GM12878 (cell line): ENCODE results near the gene ACCS. TPM values are rescaled to one million over a fixed set of nuclear protein-coding genes. Genes with fewer than 3 reads are reported as not detected.

Experiments used
- ATAC-seq: fragments of 200-7000 bp; cut with Tn5 transposase; 3 replicates; pipeline ENCODE4 v1.9.1; 2020; ENCODE audit warnings: mild to moderate bottlenecking, moderate library complexity
- BruUV-seq: library from RNA; stranded (reverse); fragments of 400-500 nt; replicated peaks from 2 replicates; lab custom pipeline; 2021; lab: Mats Ljungman, UMichigan
- CTCF ChIA-PET: fragments of 300-600 bp; sonication (Branson Sonifier 250); formaldehyde crosslinking; extraction: SDS; loops from one replicate; lab custom pipeline; 2021; ENCODE audit warnings: inconsistent platforms; lab: Yijun Ruan, JAX
- POLR2A ChIA-PET: fragments of 350-600 bp; formaldehyde crosslinking; extraction: SDS; loops from one replicate; lab custom pipeline; 2021; ENCODE audit warnings: inconsistent platforms; lab: Charles Lee
- RAD21 ChIA-PET: fragments of 300-600 bp; sonication (Branson Sonifier 250); formaldehyde crosslinking; loops from one replicate; lab custom pipeline; 2023; ENCODE audit warnings: antibody characterized with exemption; ENCODE audit not compliant: unreplicated experiment; lab: Charles Lee
- SMC1A ChIA-PET: fragments of 300-600 bp; sonication (Branson Sonifier 250); formaldehyde crosslinking; loops from one replicate; lab custom pipeline; 2023; ENCODE audit not compliant: unreplicated experiment, uncharacterized antibody; lab: Charles Lee
- DNase-seq: peaks from one replicate; pipeline ENCODE4 v3.0.0-alpha.2; 2011; ENCODE audit warnings: low read depth, low spot score
- FAIRE-seq: peaks from 3 replicates; lab custom pipeline; 2011; peaks lifted over from hg19 to GRCh38; lab: Jason Lieb, UNC
- H2AFZ ChIP-seq: 2 replicates; pipeline ENCODE4 v1.6.0; 2011; ENCODE audit warnings: low read depth, low read length, control low read depth; ENCODE audit not compliant: control insufficient read depth
- H3K27ac ChIP-seq: 2 replicates; pipeline ENCODE4 v1.5.1; 2011; ENCODE audit warnings: control low read depth; ENCODE audit not compliant: control insufficient read depth, insufficient read depth
- H3K27me3 ChIP-seq, 2 experiments: replicated peaks in 1 of 2; 2 replicates each; pipeline versions ENCODE4 v1.6.0 to v1.6.1; 2011; ENCODE audit warnings: low read length in 1 of 2; ENCODE audit not compliant: control insufficient read depth in 2 of 2, insufficient read depth in 2 of 2
- H3K36me3 ChIP-seq, 2 experiments: 2 replicates each; pipeline ENCODE4 v1.5.1; 2011; ENCODE audit warnings: low read length in 1 of 2; ENCODE audit not compliant: control insufficient read depth in 2 of 2, insufficient read depth in 2 of 2
- H3K4me1 ChIP-seq: 2 replicates; pipeline ENCODE4 v1.6.1; 2011; ENCODE audit warnings: mild to moderate bottlenecking, low read length, moderate library complexity, mixed read lengths; ENCODE audit not compliant: control insufficient read depth, insufficient read depth
- H3K4me2 ChIP-seq: 2 replicates; pipeline ENCODE4 v1.6.0; 2011; ENCODE audit warnings: control low read depth; ENCODE audit not compliant: control insufficient read depth, insufficient read depth
- H3K4me3 ChIP-seq: fragments of 200-600 bp; sonication (generic); 2 replicates; pipeline ENCODE4 v1.5.1; 2016
- H3K79me2 ChIP-seq: 2 replicates; pipeline ENCODE4 v1.6.0; 2011; ENCODE audit warnings: low read length; ENCODE audit not compliant: control insufficient read depth, insufficient read depth
- H3K9ac ChIP-seq: 2 replicates; pipeline ENCODE4 v1.8.0; 2011; ENCODE audit warnings: low read length, control low read depth, mixed read lengths; ENCODE audit not compliant: control insufficient read depth, insufficient read depth
- H3K9me3 ChIP-seq: replicated peaks from 3 replicates; pipeline ENCODE4 v1.5.1; 2011; ENCODE audit warnings: mild to moderate bottlenecking, low read length; ENCODE audit not compliant: control insufficient read depth, insufficient read depth
- H4K20me1 ChIP-seq: 2 replicates; pipeline ENCODE4 v1.6.0; 2011; ENCODE audit not compliant: control insufficient read depth, insufficient read depth
- BRCA1 ChIP-seq: IDR thresholded peaks from 2 replicates; pipeline ENCODE4 v1.6.1; 2011; ENCODE audit warnings: low read depth, low read length, improper control_type of control experiment
- EZH2 ChIP-seq: IDR thresholded peaks from 2 replicates; pipeline ENCODE4 v1.6.1; 2012; ENCODE audit warnings: low read depth, mild to moderate bottlenecking, control low read depth, inconsistent platforms, low read length, borderline replicate concordance; ENCODE audit not compliant: control insufficient read depth
- FOXM1 ChIP-seq: IDR thresholded peaks from 2 replicates; pipeline ENCODE4 v1.6.1; 2012; ENCODE audit warnings: low read depth, mild to moderate bottlenecking, inconsistent platforms, low read length, moderate library complexity
- NFYA ChIP-seq: IDR thresholded peaks from 2 replicates; pipeline ENCODE4 v1.6.1; 2011; ENCODE audit warnings: low read depth, mild to moderate bottlenecking, low read length, improper control_type of control experiment, borderline replicate concordance
- RFX5 ChIP-seq: IDR thresholded peaks from 2 replicates; pipeline ENCODE4 v1.6.1; 2011; ENCODE audit warnings: low read depth, low read length, improper control_type of control experiment
- SIN3A ChIP-seq: IDR thresholded peaks from 2 replicates; pipeline ENCODE4 v1.6.1; 2012; ENCODE audit warnings: low read depth, low read length, improper control_type of control experiment
- SMARCA5 ChIP-seq: fragments of 450-650 bp; IDR thresholded peaks from 2 replicates; pipeline ENCODE4 v1.6.1; 2017; ENCODE audit warnings: mild to moderate bottlenecking
- TAF1 ChIP-seq: IDR thresholded peaks from 2 replicates; pipeline ENCODE4 v1.6.1; 2011; ENCODE audit warnings: mild to moderate bottlenecking, low read depth, low read length, borderline replicate concordance
- TCF7 ChIP-seq: IDR thresholded peaks from 2 replicates; pipeline ENCODE4 v1.6.1; 2014; ENCODE audit warnings: antibody characterized with exemption, borderline replicate concordance
- ZBTB40 ChIP-seq: fragments of 450-650 bp; IDR thresholded peaks from 2 replicates; pipeline ENCODE4 v1.6.1; 2016; ENCODE audit warnings: mild to moderate bottlenecking, moderate library complexity, borderline replicate concordance
- ZNF384 ChIP-seq: IDR thresholded peaks from 2 replicates; pipeline ENCODE4 v1.6.1; 2012; ENCODE audit warnings: low read depth, mild to moderate bottlenecking, low read length, improper control_type of control experiment, borderline replicate concordance
- WGBS: methylation state at CpG from one replicate; pipeline ENCODE4 v1.1.6; 2016; ENCODE audit warnings: low lambda C conversion rate; ENCODE audit not compliant: insufficient replicate concordance, insufficient coverage; ENCODE audit errors: missing lambda C conversion rate; 5-methylcytosine and 5-hydroxymethylcytosine counted together
- in situ Hi-C: fragments of 300-500 bp; cut with MboI; formaldehyde crosslinking; loops from 9 replicates; pipeline ENCODE4 v1.14.3; 2018; ENCODE audit warnings: mixed read lengths
- intact Hi-C: fragments of 100-400 bp; cut with micrococcal nuclease; formaldehyde crosslinking; loops from one replicate; pipeline ENCODE4 v1.14.2; 2022; ENCODE audit not compliant: unreplicated experiment
- polyA plus RNA-seq, 11 experiments: library from polyadenylated mRNA; depleted of rRNA in 4 of 11; unstranded in 6 of 11; stranded (reverse) in 5 of 11; fragments of >200 nt; fragmentation: Nextera tagmentation in 4 of 11; fragmentation: Illumina TruSeq in 1 of 11; extraction: Ambion mirVana in 4 of 11; extraction: Trizol in 1 of 11; gene quantifications; 1 replicate in 1 of 11; 2 replicates in 10 of 11; pipeline versions ENCODE4 v1.2.1 to v1.2.3, GENCODE V29; 2011 to 2016; ENCODE audit warnings: inconsistent platforms in 2 of 11, missing spikeins in 2 of 11, low read depth in 1 of 11
- total RNA-seq, 4 experiments: library from RNA; depleted of rRNA in 3 of 4; stranded (reverse); fragments of >200 nt in 3 of 4; fragmentation: Illumina TruSeq in 1 of 4; extraction: Trizol in 1 of 4; gene quantifications; 2 replicates each; pipeline versions ENCODE4 v1.2.1 to v1.2.3, GENCODE V29; 2013 to 2021
- TF ChIP-seq, protein P1 (sequence below): IDR thresholded peaks from 2 replicates; pipeline ENCODE4 v1.6.1; 2012; ENCODE audit warnings: low read depth, low read length, improper control_type of control experiment

Gene ACCS
- total and polyA plus RNA-seq, 10 of the 15 experiments (the other 5 are each of a cell fraction or from before 2014, with no cell fraction given) = 4.8 to 35.9 (median 17.0) TPM

GRCh38 chr11:44029977-44030911 is 35.8 kb upstream of the ACCS start (continued):
- TF ChIP-seq FOXM1 = no peak
- TF ChIP-seq, all 136 proteins: peak for 0

GRCh38 chr11:44030996-44031395 is 35.1 kb upstream of the ACCS start:
- 8% methylated on average over 5 of the region's 5 CpGs for WGBS
- RAD21 ChIA-PET = no interaction called here
- no peak for TF ChIP-seq TCF7
- no peak for TF ChIP-seq ZNF384
- TF ChIP-seq TAF1 = no peak
- TF ChIP-seq ZBTB40 = no peak
- TF ChIP-seq, protein P1, sequence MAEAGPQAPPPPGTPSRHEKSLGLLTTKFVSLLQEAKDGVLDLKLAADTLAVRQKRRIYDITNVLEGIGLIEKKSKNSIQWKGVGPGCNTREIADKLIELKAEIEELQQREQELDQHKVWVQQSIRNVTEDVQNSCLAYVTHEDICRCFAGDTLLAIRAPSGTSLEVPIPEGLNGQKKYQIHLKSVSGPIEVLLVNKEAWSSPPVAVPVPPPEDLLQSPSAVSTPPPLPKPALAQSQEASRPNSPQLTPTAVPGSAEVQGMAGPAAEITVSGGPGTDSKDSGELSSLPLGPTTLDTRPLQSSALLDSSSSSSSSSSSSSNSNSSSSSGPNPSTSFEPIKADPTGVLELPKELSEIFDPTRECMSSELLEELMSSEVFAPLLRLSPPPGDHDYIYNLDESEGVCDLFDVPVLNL = no peak
- no peak for TF ChIP-seq RFX5
- TF ChIP-seq NFYA = no peak
- TF ChIP-seq BRCA1 = no peak
- TF ChIP-seq SIN3A = no peak
- no peak for TF ChIP-seq EZH2
- no peak for TF ChIP-seq SMARCA5
- H3K9me3 ChIP-seq = no peaks in the 10 kb centered on the region; the same call in 2 of the 3 replicates
- DNase-seq = no peak
- no peak overlapping the region for H3K4me3 ChIP-seq
- no peak overlapping the region for H3K4me2 ChIP-seq
- SMC1A ChIA-PET = no interaction called here
- intact Hi-C loops (no loop called here), in situ Hi-C loops (no loop called here)
- no TSS peak for BruUV-seq
- H3K9ac ChIP-seq = no peak overlapping the region
- H3K4me1 ChIP-seq = no peaks in the 10 kb centered on the region
- no peak for FAIRE-seq
- no peak for ATAC-seq
- H2AFZ ChIP-seq = no peak overlapping the region
- POLR2A ChIA-PET = no interaction called here
- H3K27me3 ChIP-seq = peaks cover 0 to 3% of the 10 kb centered on the region in 2 experiments; a peak in 1 of 4 replicates
- no peaks in the 10 kb centered on the region for H3K79me2 ChIP-seq
- H4K20me1 ChIP-seq = no peaks in the 10 kb centered on the region
- CTCF ChIA-PET = no interaction called here
- no peak overlapping the region for H3K27ac ChIP-seq
- no peaks in the 10 kb centered on the region for H3K36me3 ChIP-seq
